GM12878 (cell line): ENCODE results near the gene MYO15A. TPM values are rescaled to one million over a fixed set of nuclear protein-coding genes. Genes with fewer than 3 reads are reported as not detected.

Experiments used
- ATAC-seq: fragments of 200-7000 bp; cut with Tn5 transposase; 3 replicates; pipeline ENCODE4 v1.9.1; 2020; ENCODE audit warnings: mild to moderate bottlenecking, moderate library complexity
- BruUV-seq: library from RNA; stranded (reverse); fragments of 400-500 nt; replicated peaks from 2 replicates; lab custom pipeline; 2021; lab: Mats Ljungman, UMichigan
- CTCF ChIA-PET: fragments of 300-600 bp; sonication (Branson Sonifier 250); formaldehyde crosslinking; extraction: SDS; loops from one replicate; lab custom pipeline; 2021; ENCODE audit warnings: inconsistent platforms; lab: Yijun Ruan, JAX
- POLR2A ChIA-PET: fragments of 350-600 bp; formaldehyde crosslinking; extraction: SDS; loops from one replicate; lab custom pipeline; 2021; ENCODE audit warnings: inconsistent platforms; lab: Charles Lee
- RAD21 ChIA-PET: fragments of 300-600 bp; sonication (Branson Sonifier 250); formaldehyde crosslinking; loops from one replicate; lab custom pipeline; 2023; ENCODE audit warnings: antibody characterized with exemption; ENCODE audit not compliant: unreplicated experiment; lab: Charles Lee
- SMC1A ChIA-PET: fragments of 300-600 bp; sonication (Branson Sonifier 250); formaldehyde crosslinking; loops from one replicate; lab custom pipeline; 2023; ENCODE audit not compliant: unreplicated experiment, uncharacterized antibody; lab: Charles Lee
- DNase-seq: peaks from one replicate; pipeline ENCODE4 v3.0.0-alpha.2; 2011; ENCODE audit warnings: low read depth, low spot score
- FAIRE-seq: peaks from 3 replicates; lab custom pipeline; 2011; peaks lifted over from hg19 to GRCh38; lab: Jason Lieb, UNC
- H2AFZ ChIP-seq: 2 replicates; pipeline ENCODE4 v1.6.0; 2011; ENCODE audit warnings: low read depth, low read length, control low read depth; ENCODE audit not compliant: control insufficient read depth
- H3K27ac ChIP-seq: 2 replicates; pipeline ENCODE4 v1.5.1; 2011; ENCODE audit warnings: control low read depth; ENCODE audit not compliant: control insufficient read depth, insufficient read depth
- H3K27me3 ChIP-seq, 2 experiments: replicated peaks in 1 of 2; 2 replicates each; pipeline versions ENCODE4 v1.6.0 to v1.6.1; 2011; ENCODE audit warnings: low read length in 1 of 2; ENCODE audit not compliant: control insufficient read depth in 2 of 2, insufficient read depth in 2 of 2
- H3K36me3 ChIP-seq, 2 experiments: 2 replicates each; pipeline ENCODE4 v1.5.1; 2011; ENCODE audit warnings: low read length in 1 of 2; ENCODE audit not compliant: control insufficient read depth in 2 of 2, insufficient read depth in 2 of 2
- H3K4me1 ChIP-seq: 2 replicates; pipeline ENCODE4 v1.6.1; 2011; ENCODE audit warnings: mild to moderate bottlenecking, low read length, moderate library complexity, mixed read lengths; ENCODE audit not compliant: control insufficient read depth, insufficient read depth
- H3K4me2 ChIP-seq: 2 replicates; pipeline ENCODE4 v1.6.0; 2011; ENCODE audit warnings: control low read depth; ENCODE audit not compliant: control insufficient read depth, insufficient read depth
- H3K4me3 ChIP-seq: fragments of 200-600 bp; sonication (generic); 2 replicates; pipeline ENCODE4 v1.5.1; 2016
- H3K79me2 ChIP-seq: 2 replicates; pipeline ENCODE4 v1.6.0; 2011; ENCODE audit warnings: low read length; ENCODE audit not compliant: control insufficient read depth, insufficient read depth
- H3K9ac ChIP-seq: 2 replicates; pipeline ENCODE4 v1.8.0; 2011; ENCODE audit warnings: low read length, control low read depth, mixed read lengths; ENCODE audit not compliant: control insufficient read depth, insufficient read depth
- H3K9me3 ChIP-seq: replicated peaks from 3 replicates; pipeline ENCODE4 v1.5.1; 2011; ENCODE audit warnings: mild to moderate bottlenecking, low read length; ENCODE audit not compliant: control insufficient read depth, insufficient read depth
- H4K20me1 ChIP-seq: 2 replicates; pipeline ENCODE4 v1.6.0; 2011; ENCODE audit not compliant: control insufficient read depth, insufficient read depth
- ATF7 ChIP-seq: fragments of 450-650 bp; IDR thresholded peaks from 2 replicates; pipeline ENCODE4 v1.6.1; 2016; ENCODE audit warnings: low read depth, mild to moderate bottlenecking
- BACH1 ChIP-seq: fragments of 450-650 bp; IDR thresholded peaks from 2 replicates; pipeline ENCODE4 v1.6.1; 2017; ENCODE audit warnings: mild to moderate bottlenecking, borderline replicate concordance
- CBX3 ChIP-seq: fragments of 200-600 bp; sonication (generic); IDR thresholded peaks from 2 replicates; pipeline ENCODE4 v1.6.1; 2016; ENCODE audit warnings: low read depth, borderline replicate concordance
- E4F1 ChIP-seq: fragments of 450-650 bp; IDR thresholded peaks from 2 replicates; pipeline ENCODE4 v1.6.1; 2018; ENCODE audit warnings: borderline replicate concordance, mild to moderate bottlenecking; ENCODE audit not compliant: partially characterized antibody
- IKZF2 ChIP-seq, 2 experiments: fragments of 450-650 bp; IDR thresholded peaks; 2 replicates each; pipeline ENCODE4 v1.6.1; 2017; ENCODE audit warnings: mild to moderate bottlenecking in 2 of 2, moderate library complexity in 2 of 2
- MXI1 ChIP-seq: fragments of 150-350 bp; IDR thresholded peaks from 2 replicates; pipeline ENCODE4 v1.6.1; 2011; ENCODE audit warnings: low read depth, mild to moderate bottlenecking, inconsistent platforms, low read length, improper control_type of control experiment
- MYC ChIP-seq: IDR thresholded peaks from 2 replicates; pipeline ENCODE4 v1.6.1; 2011; ENCODE audit warnings: mild to moderate bottlenecking, low read length, moderate library complexity, inconsistent platforms; ENCODE audit not compliant: insufficient read depth, insufficient replicate concordance, insufficient read length, severe bottlenecking
- WGBS: methylation state at CpG from one replicate; pipeline ENCODE4 v1.1.6; 2016; ENCODE audit warnings: low lambda C conversion rate; ENCODE audit not compliant: insufficient replicate concordance, insufficient coverage; ENCODE audit errors: missing lambda C conversion rate; 5-methylcytosine and 5-hydroxymethylcytosine counted together
- in situ Hi-C: fragments of 300-500 bp; cut with MboI; formaldehyde crosslinking; loops from 9 replicates; pipeline ENCODE4 v1.14.3; 2018; ENCODE audit warnings: mixed read lengths
- intact Hi-C: fragments of 100-400 bp; cut with micrococcal nuclease; formaldehyde crosslinking; loops from one replicate; pipeline ENCODE4 v1.14.2; 2022; ENCODE audit not compliant: unreplicated experiment
- polyA plus RNA-seq, 11 experiments: library from polyadenylated mRNA; depleted of rRNA in 4 of 11; unstranded in 6 of 11; stranded (reverse) in 5 of 11; fragments of >200 nt; fragmentation: Nextera tagmentation in 4 of 11; fragmentation: Illumina TruSeq in 1 of 11; extraction: Ambion mirVana in 4 of 11; extraction: Trizol in 1 of 11; gene quantifications; 1 replicate in 1 of 11; 2 replicates in 10 of 11; pipeline versions ENCODE4 v1.2.1 to v1.2.3, GENCODE V29; 2011 to 2016; ENCODE audit warnings: inconsistent platforms in 2 of 11, missing spikeins in 2 of 11, low read depth in 1 of 11
- total RNA-seq, 4 experiments: library from RNA; depleted of rRNA in 3 of 4; stranded (reverse); fragments of >200 nt in 3 of 4; fragmentation: Illumina TruSeq in 1 of 4; extraction: Trizol in 1 of 4; gene quantifications; 2 replicates each; pipeline versions ENCODE4 v1.2.1 to v1.2.3, GENCODE V29; 2013 to 2021

The MYO15A gene
- total and polyA plus RNA-seq, 10 of the 15 experiments (the other 5 are each of a cell fraction or from before 2014, with no cell fraction given), result 0.03 to 0.77 (median 0.21) TPM; not detected in 4

GRCh38 chr17:18115517-18115916, 7.0 kb downstream of the MYO15A start:
- H3K4me2 ChIP-seq, result no peak overlapping the region
- no peak overlapping the region for H3K27ac ChIP-seq
- ChIA-PET POLR2A (no interaction called here), CTCF (no interaction called here), SMC1A (no interaction called here), RAD21 (no interaction called here)
- DNase-seq, result no peak
- no peaks in the 10 kb centered on the region for H3K4me1 ChIP-seq
- TF ChIP-seq E4F1 (no peak), MYC (no peak), IKZF2 (IDR thresholded peaks at IDR 0.05) (no peak), MXI1 (no peak), BACH1 (no peak), CBX3 (no peak), ATF7 (no peak)
- intact Hi-C loops (no loop called here), in situ Hi-C loops (no loop called here)
- H4K20me1 ChIP-seq, result no peaks in the 10 kb centered on the region
- 43% methylated on average over 7 of the region's 7 CpGs for WGBS
- H3K9me3 ChIP-seq, result peaks cover 1% of the 10 kb centered on the region; the same call in 1 of the 3 replicates
- H3K36me3 ChIP-seq, result no peaks in the 10 kb centered on the region
- FAIRE-seq, result no peak
- H2AFZ ChIP-seq, result no peak overlapping the region
- H3K79me2 ChIP-seq, result no peaks in the 10 kb centered on the region
- H3K9ac ChIP-seq, result no peak overlapping the region
- no peak for ATAC-seq
- BruUV-seq, result no TSS peak
- no peak overlapping the region for H3K4me3 ChIP-seq
- H3K27me3 ChIP-seq, result no peaks in the 10 kb centered on the region; a peak in 1 of 4 replicates
